H9 (cell line): ENCODE data around the gene XIRP2. TPM values are rescaled to one million over a fixed set of nuclear protein-coding genes. Genes with fewer than 3 reads are reported as not detected.
A peak's percentile ranks its signal among the peaks of the same experiment; 100 is the strongest.
"Not testable (repeated sequence)": the region's sequence is repeated elsewhere in the genome, so short reads cannot be mapped to it uniquely, and the experiment has no call there.

Source experiments
- DNase-seq: peaks from one replicate; pipeline ENCODE4 v3.0.0-alpha.2; 2017
- H2AFZ ChIP-seq: one replicate; pipeline ENCODE4 v1.6.1; 2013; ENCODE audit warnings: mild to moderate bottlenecking, low read length, control low read depth, moderate library complexity
- H2AK5ac ChIP-seq: 2 replicates; pipeline ENCODE4 v1.6.1; 2013; ENCODE audit warnings: low read length, control low read depth, mixed read lengths; ENCODE audit not compliant: insufficient read length
- H2BK120ac ChIP-seq: one replicate; pipeline ENCODE4 v1.6.1; 2013; ENCODE audit warnings: low read depth, mild to moderate bottlenecking, low read length, control low read depth, inconsistent platforms; ENCODE audit not compliant: poor library complexity, severe bottlenecking
- H2BK12ac ChIP-seq: 2 replicates; pipeline ENCODE4 v1.6.1; 2013; ENCODE audit warnings: low read length, control low read depth, mixed read lengths, low read depth; ENCODE audit not compliant: insufficient read length
- H2BK15ac ChIP-seq: 2 replicates; pipeline ENCODE4 v1.6.1; 2013; ENCODE audit warnings: low read depth, low read length, control low read depth
- H2BK20ac ChIP-seq: one replicate; pipeline ENCODE4 v1.6.1; 2013; ENCODE audit warnings: low read depth, mild to moderate bottlenecking, low read length, control low read depth, inconsistent platforms; ENCODE audit not compliant: poor library complexity, severe bottlenecking
- H2BK5ac ChIP-seq: 2 replicates; pipeline ENCODE4 v1.6.1; 2013; ENCODE audit warnings: low read length, control low read depth, mixed read lengths; ENCODE audit not compliant: insufficient read length
- H3K14ac ChIP-seq: 2 replicates; pipeline ENCODE4 v1.6.1; 2013; ENCODE audit warnings: low read length, control low read depth; ENCODE audit not compliant: insufficient read depth
- H3K18ac ChIP-seq: 2 replicates; pipeline ENCODE4 v1.6.1; 2013; ENCODE audit warnings: low read depth, mild to moderate bottlenecking, mixed read lengths, low read length, control low read depth; ENCODE audit not compliant: insufficient read length
- H3K23ac ChIP-seq: 2 replicates; pipeline ENCODE4 v1.6.1; 2013; ENCODE audit warnings: low read length, control low read depth, mixed read lengths, low read depth; ENCODE audit not compliant: insufficient read length
- H3K23me2 ChIP-seq: 2 replicates; pipeline ENCODE4 v1.6.1; 2013; ENCODE audit warnings: low read depth, mild to moderate bottlenecking, mixed read lengths, low read length, control low read depth; ENCODE audit not compliant: insufficient read length, poor library complexity, severe bottlenecking
- H3K27ac ChIP-seq: 2 replicates; pipeline ENCODE4 v1.5.1; 2013; ENCODE audit warnings: low read length, control low read depth, mixed read lengths, low read depth; ENCODE audit not compliant: insufficient read length
- H3K27me3 ChIP-seq: 2 replicates; pipeline ENCODE4 v1.6.1; 2013; ENCODE audit warnings: low read length, control low read depth, inconsistent platforms; ENCODE audit not compliant: insufficient read depth
- H3K4ac ChIP-seq: 2 replicates; pipeline ENCODE4 v1.6.1; 2013; ENCODE audit warnings: low read depth, mild to moderate bottlenecking, control low read depth, inconsistent platforms, low read length, moderate library complexity
- H3K4me1 ChIP-seq: 2 replicates; pipeline ENCODE4 v1.6.1; 2013; ENCODE audit warnings: low read length, control low read depth, inconsistent platforms; ENCODE audit not compliant: insufficient read depth
- H3K4me2 ChIP-seq: 2 replicates; pipeline ENCODE4 v1.6.1; 2013; ENCODE audit warnings: low read length, control low read depth, mixed read lengths; ENCODE audit not compliant: insufficient read length, insufficient read depth
- H3K56ac ChIP-seq: 2 replicates; pipeline ENCODE4 v1.6.1; 2013; ENCODE audit warnings: low read depth, mild to moderate bottlenecking, mixed read lengths, low read length, control low read depth; ENCODE audit not compliant: insufficient read length
- H3K79me1 ChIP-seq: 2 replicates; pipeline ENCODE4 v1.6.1; 2013; ENCODE audit warnings: low read depth, mild to moderate bottlenecking, moderate library complexity, low read length, control low read depth, inconsistent platforms; ENCODE audit not compliant: insufficient read depth, poor library complexity, severe bottlenecking
- H3K79me2 ChIP-seq: 2 replicates; pipeline ENCODE4 v1.6.1; 2013; ENCODE audit warnings: low read length, control low read depth, inconsistent platforms; ENCODE audit not compliant: insufficient read depth
- H3K9ac ChIP-seq: 2 replicates; pipeline ENCODE4 v1.6.1; 2013; ENCODE audit warnings: low read length, control low read depth, mixed read lengths; ENCODE audit not compliant: insufficient read length; ENCODE audit errors: extremely low read depth
- H3K9me3 ChIP-seq: one replicate; pipeline ENCODE4 v1.6.1; 2013; ENCODE audit warnings: low read depth, low read length, inconsistent platforms; ENCODE audit not compliant: control insufficient read depth
- H3T11ph ChIP-seq: one replicate; pipeline ENCODE4 v1.6.1; 2013; ENCODE audit warnings: mild to moderate bottlenecking, low read length, control low read depth, inconsistent platforms
- H4K20me1 ChIP-seq: one replicate; pipeline ENCODE4 v1.6.1; 2013; ENCODE audit not compliant: control insufficient read depth, insufficient read length, insufficient read depth
- H4K5ac ChIP-seq: 2 replicates; pipeline ENCODE4 v1.6.1; 2013; ENCODE audit warnings: low read depth, mild to moderate bottlenecking, mixed read lengths, low read length, control low read depth; ENCODE audit not compliant: insufficient read length
- H4K8ac ChIP-seq: replicated peaks from 2 replicates; pipeline ENCODE4 v1.6.1; 2013; ENCODE audit warnings: low read length, control low read depth, mixed read lengths, low read depth; ENCODE audit not compliant: insufficient read length
- H4K91ac ChIP-seq: 2 replicates; pipeline ENCODE4 v1.6.1; 2013; ENCODE audit warnings: low read depth, mild to moderate bottlenecking, moderate library complexity, mixed read lengths, low read length, control low read depth; ENCODE audit not compliant: insufficient read length
- H3K27ac Mint-ChIP-seq, 3 experiments: 2 replicates in 2 of 3; 3 replicates in 1 of 3; pipeline ENCODE4 v1.8.0; 2020 to 2021; ENCODE audit warnings: mixed read lengths in 3 of 3, mild to moderate bottlenecking in 1 of 3, moderate library complexity in 1 of 3
- H3K27me3 Mint-ChIP-seq: 2 replicates; pipeline ENCODE4 v1.8.0; 2021; ENCODE audit warnings: low read depth, mild to moderate bottlenecking, moderate library complexity, mixed read lengths
- H3K36me3 Mint-ChIP-seq, 3 experiments: 2 replicates in 2 of 3; 3 replicates in 1 of 3; pipeline ENCODE4 v1.8.0; 2020 to 2021; ENCODE audit warnings: low read depth in 3 of 3, mixed read lengths in 3 of 3; ENCODE audit not compliant: insufficient read depth in 1 of 3
- H3K4me1 Mint-ChIP-seq, 2 experiments: 2 replicates each; pipeline ENCODE4 v1.8.0; 2020; ENCODE audit warnings: mixed read lengths in 2 of 2
- H3K4me3 Mint-ChIP-seq, 2 experiments: 2 replicates in 1 of 2; 3 replicates in 1 of 2; pipeline ENCODE4 v1.8.0; 2020 to 2021; ENCODE audit warnings: mild to moderate bottlenecking in 2 of 2, mixed read lengths in 2 of 2, moderate library complexity in 1 of 2
- H3K9me3 Mint-ChIP-seq, 2 experiments: 2 replicates in 1 of 2; 3 replicates in 1 of 2; pipeline ENCODE4 v1.8.0; 2020; ENCODE audit warnings: mild to moderate bottlenecking in 2 of 2, mixed read lengths in 2 of 2, moderate library complexity in 1 of 2
- CTCF ChIP-seq: fragments of 200-600 bp; sonication (generic); conservative IDR thresholded peaks from 3 replicates; pipeline ENCODE4 v1.8.0; 2021; ENCODE audit warnings: antibody characterized with exemption, mild to moderate bottlenecking
- WGBS: extraction: QIAGEN DNeasy Blood & Tissue Kit; methylation state at CpG from one replicate; pipeline ENCODE4 v1.1.7; 2013; ENCODE audit warnings: missing lambda C conversion rate, low lambda C conversion rate, mixed read lengths; ENCODE audit not compliant: insufficient read length; ENCODE audit errors: extremely low coverage; 5-methylcytosine and 5-hydroxymethylcytosine counted together
- total RNA-seq: library from RNA; stranded (reverse); gene quantifications from 2 replicates; pipeline ENCODE4 v1.2.1, GENCODE V29; 2021

Gene XIRP2
- total RNA-seq, 1 experiment from 2014 or later: 0.07 TPM

GRCh38 chr2:167104691-167105090, 216.4 kb downstream of the XIRP2 start:
- H3K14ac ChIP-seq: no peak overlapping the region
- TF ChIP-seq CTCF: no peak
- H3K18ac ChIP-seq: no peak overlapping the region
- no peak overlapping the region for H3K4me2 ChIP-seq
- no peaks in the 10 kb centered on the region for H3K79me2 ChIP-seq
- H3K27me3 ChIP-seq: no peaks in the 10 kb centered on the region
- no peaks in the 10 kb centered on the region for H4K20me1 ChIP-seq
- H3K23me2 ChIP-seq: no peaks in the 10 kb centered on the region
- H3K23ac ChIP-seq: no peak overlapping the region
- no peak overlapping the region for H4K91ac ChIP-seq
- no peak overlapping the region for H3K27ac Mint-ChIP-seq
- peaks cover 11 to 14% of the 10 kb centered on the region in 2 experiments for H3K9me3 Mint-ChIP-seq
- no peaks in the 10 kb centered on the region for H3K79me1 ChIP-seq
- no CpG with 5 or more reads among the region's 3 CpGs for WGBS
- no peak overlapping the region for H3T11ph ChIP-seq
- no peak overlapping the region for H2BK120ac ChIP-seq
- DNase-seq: no peak
- no peaks in the 10 kb centered on the region for H3K27me3 Mint-ChIP-seq
- H3K4me3 Mint-ChIP-seq: no peak overlapping the region
- H4K5ac ChIP-seq: no peak overlapping the region
- no peaks in the 10 kb centered on the region for H3K4me1 ChIP-seq
- no peak overlapping the region for H2BK12ac ChIP-seq
- no peak overlapping the region for H2BK15ac ChIP-seq
- no peak overlapping the region for H4K8ac ChIP-seq
- H3K4ac ChIP-seq: no peak overlapping the region
- no peaks in the 10 kb centered on the region for H3K9me3 ChIP-seq
- H3K36me3 Mint-ChIP-seq: peaks cover 0 to 12% (median 0%) of the 10 kb centered on the region in 3 experiments; a peak in 3 of 7 replicates
- H2BK5ac ChIP-seq: no peak overlapping the region
- H2AK5ac ChIP-seq: no peak overlapping the region
- H2BK20ac ChIP-seq: no peak overlapping the region
- no peak overlapping the region for H2AFZ ChIP-seq
- no peak overlapping the region for H3K27ac ChIP-seq
- no peak overlapping the region for H3K56ac ChIP-seq
- no peaks in the 10 kb centered on the region for H3K4me1 Mint-ChIP-seq
- no peak overlapping the region for H3K9ac ChIP-seq

- not testable (repeated sequence) for H2BK5ac ChIP-seq, H3K79me1 ChIP-seq, H2BK15ac ChIP-seq, H3K4me3 Mint-ChIP-seq, H3T11ph ChIP-seq, H4K91ac ChIP-seq, H3K4ac ChIP-seq, H3K27me3 ChIP-seq, H3K4me1 ChIP-seq, H2BK120ac ChIP-seq, H4K8ac ChIP-seq, H3K79me2 ChIP-seq, H3K23ac ChIP-seq, H2BK20ac ChIP-seq, DNase-seq, H3K9me3 ChIP-seq, H3K27ac ChIP-seq, H3K4me1 Mint-ChIP-seq, H4K5ac ChIP-seq, H3K18ac ChIP-seq, H2BK12ac ChIP-seq, H3K9ac ChIP-seq, H2AK5ac ChIP-seq, H3K27me3 Mint-ChIP-seq, H3K56ac ChIP-seq, H3K23me2 ChIP-seq, H4K20me1 ChIP-seq, H3K14ac ChIP-seq, H2AFZ ChIP-seq, H3K4me2 ChIP-seq
- Mint-ChIP-seq H3K36me3 (peaks cover 0 to 12% (median 0%) of the 10 kb centered on the region in 3 experiments; a peak in 3 of 7 replicates), H3K27ac (peak overlapping the region in 1 of 3 experiments; percentile 66; a peak in 3 of 7 replicates), H3K9me3 (peaks cover 11 to 14% of the 10 kb centered on the region in 2 experiments)
These were observed 221.4 kb downstream of the XIRP2 start for GRCh38 chr2:167109682-167110081.
